ENCODE measurements around the gene ADI1.

The ADI1 gene

GRCh38 chr2:3476321-3476984, 42.9 kb downstream of the ADI1 start:
- in situ Hi-C loops (cut with HindIII; ENCODE audit: low sequenced_read_pairs), result no loop called here
- TF ChIP-seq CTCF (IDR thresholded peaks at IDR 0.05; ENCODE audit: low read depth, low read length), result no peak
- H3K4me3 ChIP-seq (ENCODE audit: low read depth, low read length), result no peak overlapping the region
- DNase-seq (ENCODE audit: low read depth, low spot score), result peak; percentile 59

GRCh38 chr2:3475771-3476170, 43.6 kb downstream of the ADI1 start:
- no peak for DNase-seq (ENCODE audit: low read depth, low spot score)

GRCh38 chr2:3472966-3473365, 46.4 kb downstream of the ADI1 start:
- no peak for DNase-seq (ENCODE audit: low read depth, low spot score)
- no peak for TF ChIP-seq CTCF (IDR thresholded peaks at IDR 0.05; ENCODE audit: low read depth, low read length)
- H3K4me3 ChIP-seq (ENCODE audit: low read depth, low read length), result no peak overlapping the region
- in situ Hi-C loops (cut with HindIII; ENCODE audit: low sequenced_read_pairs), result no loop called here

More at GRCh38 chr2:3475771-3476170, 43.6 kb downstream of the ADI1 start:
- in situ Hi-C loops (cut with HindIII; ENCODE audit: low sequenced_read_pairs), result no loop called here
- H3K4me3 ChIP-seq (ENCODE audit: low read depth, low read length), result no peak overlapping the region
- TF ChIP-seq CTCF (IDR thresholded peaks at IDR 0.05; ENCODE audit: low read depth, low read length), result no peak

GRCh38 chr2:3472296-3472695, 47.0 kb downstream of the ADI1 start:
- H3K4me3 ChIP-seq (ENCODE audit: low read depth, low read length), result no peak overlapping the region
- TF ChIP-seq CTCF (IDR thresholded peaks at IDR 0.05; ENCODE audit: low read depth, low read length), result no peak
- DNase-seq (ENCODE audit: low read depth, low spot score), result no peak
- in situ Hi-C loops (cut with HindIII; ENCODE audit: low sequenced_read_pairs), result no loop called here

- DNase-seq (ENCODE audit: low read depth, low spot score), result no peak
- in situ Hi-C loops (cut with HindIII; ENCODE audit: low sequenced_read_pairs), result no loop called here
- H3K4me3 ChIP-seq (ENCODE audit: low read depth, low read length), result no peak overlapping the region
- TF ChIP-seq CTCF (IDR thresholded peaks at IDR 0.05; ENCODE audit: low read depth, low read length), result no peak
Observed at GRCh38 chr2:3470856-3471737, 48.2 kb downstream of the ADI1 start.

- no peak overlapping the region for H3K4me3 ChIP-seq (ENCODE audit: low read depth, low read length)
- in situ Hi-C loops (cut with HindIII; ENCODE audit: low sequenced_read_pairs), result no loop called here
- no peak for TF ChIP-seq CTCF (IDR thresholded peaks at IDR 0.05; ENCODE audit: low read depth, low read length)
- DNase-seq (ENCODE audit: low read depth, low spot score), result peak; percentile 93
Observed at GRCh38 chr2:3470166-3470651, 49.1 kb downstream of the ADI1 start.

Measured in astrocyte of the spinal cord (primary cell).